Ishikawa (cell line): ENCODE data around the gene RARB.

Experiments
- CEBPB ChIP-seq: IDR thresholded peaks from 2 replicates; pipeline ENCODE4 v1.6.1; 2012
- CREB1 ChIP-seq: IDR thresholded peaks from 2 replicates; pipeline ENCODE4 v1.6.1; 2012; ENCODE audit warnings: low read depth
- EGR1 ChIP-seq: IDR thresholded peaks from 2 replicates; pipeline ENCODE4 v1.6.1; 2012
- EP300 ChIP-seq: IDR thresholded peaks from 2 replicates; pipeline ENCODE4 v1.6.1; 2012; ENCODE audit warnings: borderline replicate concordance
- FOXM1 ChIP-seq: IDR thresholded peaks from 2 replicates; pipeline ENCODE4 v1.6.1; 2012; ENCODE audit warnings: low read depth, borderline replicate concordance
- NFIC ChIP-seq: IDR thresholded peaks from 2 replicates; pipeline ENCODE4 v1.6.1; 2012
- RAD21 ChIP-seq: IDR thresholded peaks from 2 replicates; pipeline ENCODE4 v1.6.1; 2012; ENCODE audit warnings: low read depth
- TAF1 ChIP-seq: IDR thresholded peaks from 2 replicates; pipeline ENCODE4 v1.6.1; 2012; ENCODE audit warnings: low read depth, mild to moderate bottlenecking
- TCF12 ChIP-seq: IDR thresholded peaks from 2 replicates; pipeline ENCODE4 v1.6.1; 2012; ENCODE audit warnings: low read depth
- TEAD4 ChIP-seq: IDR thresholded peaks from 2 replicates; pipeline ENCODE4 v1.6.1; 2012
- YY1 ChIP-seq: IDR thresholded peaks from 2 replicates; pipeline ENCODE4 v1.6.1; 2012; ENCODE audit warnings: low read depth
- ZBTB7A ChIP-seq: IDR thresholded peaks from 2 replicates; pipeline ENCODE4 v1.6.1; 2012; ENCODE audit warnings: low read depth
- TF ChIP-seq, protein P1 (sequence below): IDR thresholded peaks from 2 replicates; pipeline ENCODE4 v1.6.1; 2012
- TF ChIP-seq, protein P2 (sequence below): IDR thresholded peaks from 2 replicates; pipeline ENCODE4 v1.6.1; 2012; ENCODE audit warnings: low read depth, mild to moderate bottlenecking
- TF ChIP-seq, protein P3 (sequence below): IDR thresholded peaks from 2 replicates; pipeline ENCODE4 v1.6.1; 2012

RARB gene

DNA sequence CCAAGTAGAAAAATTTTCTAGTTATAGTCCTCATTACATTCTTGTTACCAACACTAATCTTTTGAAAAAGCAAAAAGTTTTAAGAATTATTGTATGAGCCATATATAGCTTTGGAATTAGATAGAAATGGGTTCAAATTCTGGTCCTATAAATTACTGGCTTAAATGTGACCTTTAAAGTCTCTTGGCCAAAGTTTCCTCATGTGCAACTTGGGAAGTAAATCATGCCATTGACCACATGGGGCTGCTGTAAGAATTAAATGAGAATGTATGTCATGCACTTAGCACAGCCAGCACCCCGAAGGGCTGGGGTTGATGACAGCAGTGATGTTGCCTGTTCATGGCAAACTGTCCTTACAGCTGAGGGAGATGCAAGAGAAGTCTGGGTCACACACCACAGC lies 128.4 kb downstream of the RARB start:
- TF ChIP-seq RAD21 (0 out of 2 replicates have a peak, but pooled peaks have one; percentile 10), FOXM1 (no peak), CEBPB (no peak), TAF1 (no peak)

DNA sequence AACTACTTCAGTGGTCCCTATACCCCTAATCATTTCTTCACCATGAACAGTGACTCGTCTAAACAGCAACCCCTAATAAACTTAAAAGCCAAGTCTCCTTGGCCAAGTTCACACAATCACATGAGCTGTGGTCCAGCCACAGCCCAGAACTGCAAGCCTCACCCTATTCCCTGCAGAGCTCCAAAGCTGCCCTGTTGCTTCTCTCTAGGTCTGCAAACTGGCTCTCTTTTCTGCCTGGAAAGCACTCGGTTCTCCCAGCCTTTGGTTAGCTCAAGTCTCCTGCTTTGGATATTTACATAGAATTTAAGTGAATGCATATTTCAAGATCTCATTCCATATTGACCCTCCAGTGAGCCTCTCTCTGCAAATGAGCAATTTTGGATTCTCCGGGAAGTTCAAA lies 129.6 kb downstream of the RARB start:
- TF ChIP-seq CREB1 (no peak), YY1 (no peak), EP300 (no peak), TAF1 (no peak), RAD21 (no peak), CEBPB (no peak), TCF12 (no peak), FOXM1 (no peak), ZBTB7A (no peak), TEAD4 (no peak)
- TF ChIP-seq, protein P1, sequence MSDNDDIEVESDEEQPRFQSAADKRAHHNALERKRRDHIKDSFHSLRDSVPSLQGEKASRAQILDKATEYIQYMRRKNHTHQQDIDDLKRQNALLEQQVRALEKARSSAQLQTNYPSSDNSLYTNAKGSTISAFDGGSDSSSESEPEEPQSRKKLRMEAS: no peak
- TF ChIP-seq, protein P2, sequence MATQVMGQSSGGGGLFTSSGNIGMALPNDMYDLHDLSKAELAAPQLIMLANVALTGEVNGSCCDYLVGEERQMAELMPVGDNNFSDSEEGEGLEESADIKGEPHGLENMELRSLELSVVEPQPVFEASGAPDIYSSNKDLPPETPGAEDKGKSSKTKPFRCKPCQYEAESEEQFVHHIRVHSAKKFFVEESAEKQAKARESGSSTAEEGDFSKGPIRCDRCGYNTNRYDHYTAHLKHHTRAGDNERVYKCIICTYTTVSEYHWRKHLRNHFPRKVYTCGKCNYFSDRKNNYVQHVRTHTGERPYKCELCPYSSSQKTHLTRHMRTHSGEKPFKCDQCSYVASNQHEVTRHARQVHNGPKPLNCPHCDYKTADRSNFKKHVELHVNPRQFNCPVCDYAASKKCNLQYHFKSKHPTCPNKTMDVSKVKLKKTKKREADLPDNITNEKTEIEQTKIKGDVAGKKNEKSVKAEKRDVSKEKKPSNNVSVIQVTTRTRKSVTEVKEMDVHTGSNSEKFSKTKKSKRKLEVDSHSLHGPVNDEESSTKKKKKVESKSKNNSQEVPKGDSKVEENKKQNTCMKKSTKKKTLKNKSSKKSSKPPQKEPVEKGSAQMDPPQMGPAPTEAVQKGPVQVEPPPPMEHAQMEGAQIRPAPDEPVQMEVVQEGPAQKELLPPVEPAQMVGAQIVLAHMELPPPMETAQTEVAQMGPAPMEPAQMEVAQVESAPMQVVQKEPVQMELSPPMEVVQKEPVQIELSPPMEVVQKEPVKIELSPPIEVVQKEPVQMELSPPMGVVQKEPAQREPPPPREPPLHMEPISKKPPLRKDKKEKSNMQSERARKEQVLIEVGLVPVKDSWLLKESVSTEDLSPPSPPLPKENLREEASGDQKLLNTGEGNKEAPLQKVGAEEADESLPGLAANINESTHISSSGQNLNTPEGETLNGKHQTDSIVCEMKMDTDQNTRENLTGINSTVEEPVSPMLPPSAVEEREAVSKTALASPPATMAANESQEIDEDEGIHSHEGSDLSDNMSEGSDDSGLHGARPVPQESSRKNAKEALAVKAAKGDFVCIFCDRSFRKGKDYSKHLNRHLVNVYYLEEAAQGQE: no peak

DNA sequence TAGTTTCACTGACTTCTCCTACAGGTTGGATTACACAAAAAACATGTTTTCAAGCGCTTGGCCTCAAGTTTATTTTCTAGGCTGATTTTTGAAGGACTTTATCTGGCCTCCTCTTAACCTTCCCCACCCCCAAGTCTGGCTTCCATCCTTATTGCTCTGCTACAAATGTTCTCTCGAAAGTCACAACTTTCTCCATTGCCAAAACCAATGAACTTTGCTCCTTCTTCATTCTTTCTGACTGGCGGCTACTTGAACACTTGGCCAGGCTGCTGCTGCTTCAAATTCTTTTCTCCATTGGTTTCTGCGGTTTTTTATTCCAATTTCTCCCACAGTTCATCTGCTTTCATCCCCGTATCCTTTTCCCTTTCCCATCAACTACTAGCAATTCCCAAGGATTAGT lies 130.1 kb downstream of the RARB start:
- TF ChIP-seq YY1 (no peak), RAD21 (no peak), TAF1 (no peak), ZBTB7A (no peak), TEAD4 (no peak)

DNA sequence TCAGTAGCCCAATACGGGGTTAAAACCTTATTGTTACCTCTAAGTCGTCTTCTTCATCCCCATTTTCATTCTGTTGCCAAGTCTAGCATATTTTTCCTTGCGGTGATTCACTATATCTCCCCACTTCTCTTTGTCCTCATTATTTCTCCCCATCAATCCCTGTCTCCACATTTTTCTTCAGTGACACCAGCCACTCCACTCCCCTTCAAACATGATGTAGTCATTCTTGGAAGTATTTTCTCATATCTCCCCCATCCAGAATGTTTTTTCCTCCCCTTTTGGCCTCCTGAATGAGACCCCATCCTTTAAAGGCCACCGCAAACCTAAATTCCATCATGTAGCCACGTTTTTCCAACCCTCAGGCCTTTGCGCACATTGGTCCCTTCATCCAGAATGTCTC lies 130.7 kb downstream of the RARB start:
- TF ChIP-seq, protein P1: no peak
- TF ChIP-seq CEBPB (no peak), TAF1 (no peak), CREB1 (no peak), TEAD4 (no peak)
- TF ChIP-seq, protein P3, sequence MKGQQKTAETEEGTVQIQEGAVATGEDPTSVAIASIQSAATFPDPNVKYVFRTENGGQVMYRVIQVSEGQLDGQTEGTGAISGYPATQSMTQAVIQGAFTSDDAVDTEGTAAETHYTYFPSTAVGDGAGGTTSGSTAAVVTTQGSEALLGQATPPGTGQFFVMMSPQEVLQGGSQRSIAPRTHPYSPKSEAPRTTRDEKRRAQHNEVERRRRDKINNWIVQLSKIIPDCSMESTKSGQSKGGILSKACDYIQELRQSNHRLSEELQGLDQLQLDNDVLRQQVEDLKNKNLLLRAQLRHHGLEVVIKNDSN: no peak

DNA sequence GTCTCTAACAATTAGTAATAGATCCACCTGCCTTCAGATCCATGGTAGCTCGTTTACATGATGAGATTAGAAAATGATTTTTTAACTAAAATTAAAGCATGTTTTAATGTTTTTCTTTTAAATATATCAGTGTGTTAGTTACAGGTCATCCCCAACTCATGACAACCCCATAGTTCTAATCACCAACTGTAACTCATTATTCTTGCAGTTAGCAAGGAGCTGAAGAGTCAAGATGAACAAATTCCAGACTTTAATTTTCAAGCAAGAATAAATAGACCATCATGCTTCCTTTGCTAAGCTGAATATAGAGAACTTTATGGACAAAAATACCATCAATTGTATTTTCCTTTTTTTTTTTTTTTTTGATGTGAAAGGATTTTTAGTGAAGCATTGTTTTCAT lies 135.5 kb downstream of the RARB start:
- TF ChIP-seq, protein P1: no peak

DNA sequence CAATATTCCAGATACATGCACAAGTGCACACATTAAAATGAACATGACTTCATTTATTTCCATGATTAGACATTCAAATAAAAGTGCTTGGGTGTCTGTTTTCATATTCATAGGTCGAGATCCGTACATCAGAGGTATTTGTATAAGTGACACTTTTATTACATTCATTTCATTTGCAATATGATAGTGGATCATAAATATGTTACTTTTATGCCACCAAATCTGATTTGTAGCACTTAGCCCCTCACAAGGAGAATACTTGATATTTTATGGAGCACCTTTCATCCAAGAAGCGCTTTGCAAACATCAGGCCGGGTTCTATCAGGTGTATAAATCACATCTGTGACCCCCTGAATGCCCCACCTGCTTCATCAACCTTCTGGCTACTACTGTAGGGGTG lies 136.0 kb downstream of the RARB start:
- no peak for TF ChIP-seq TAF1
- TF ChIP-seq CREB1: no peak
- no peak for TF ChIP-seq RAD21
- TF ChIP-seq ZBTB7A: no peak
- TF ChIP-seq, protein P2: no peak
- no peak for TF ChIP-seq YY1
- no peak for TF ChIP-seq EP300
- no peak for TF ChIP-seq NFIC
- no peak for TF ChIP-seq TEAD4
- no peak for TF ChIP-seq TCF12
- TF ChIP-seq EGR1: no peak
- TF ChIP-seq, protein P3: no peak
- no peak for TF ChIP-seq FOXM1
- TF ChIP-seq CEBPB: no peak
- TF ChIP-seq, protein P1: no peak

DNA sequence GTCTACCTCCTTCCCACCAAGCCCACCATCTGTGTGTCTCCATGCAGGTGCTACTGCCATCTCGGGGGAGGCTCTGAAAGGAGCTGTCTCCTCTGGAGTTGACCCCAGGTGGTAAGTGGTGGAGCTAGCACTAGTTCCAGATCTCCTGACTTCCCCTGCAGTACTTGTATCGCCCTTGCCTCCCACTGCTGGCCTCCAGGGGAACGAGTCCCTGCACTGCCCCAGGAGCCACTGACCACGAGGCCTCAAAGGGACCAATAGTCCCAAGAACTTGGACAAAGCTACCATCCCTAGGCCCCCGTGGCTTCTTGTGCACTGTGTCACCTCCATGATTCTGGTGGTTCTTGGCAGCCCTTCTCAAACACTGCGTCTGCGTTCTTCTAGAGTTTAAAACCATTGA lies 137.7 kb downstream of the RARB start:
- TF ChIP-seq RAD21: no peak
- TF ChIP-seq CREB1: no peak
- TF ChIP-seq TEAD4: no peak
- no peak for TF ChIP-seq NFIC
- no peak for TF ChIP-seq YY1
- no peak for TF ChIP-seq CEBPB
